ENCODE data around the gene CABS1.

Gene CABS1

GRCh38 chr4:70365479-70365878 is 30.7 kb downstream of the CABS1 start:
- POLR2A ChIA-PET, result no interaction called here
- TF ChIP-seq ELF4 (IDR thresholded peaks at IDR 0.05), result no peak
- no peak for TF ChIP-seq ZNF384 (IDR thresholded peaks at IDR 0.05)
- TF ChIP-seq HDGF (IDR thresholded peaks at IDR 0.05; ENCODE audit: borderline replicate concordance), result no peak
- no peak for TF ChIP-seq L3MBTL2 (conservative IDR thresholded peaks at IDR 0.05)
- no peak for TF ChIP-seq PKNOX1 (IDR thresholded peaks at IDR 0.05)
- no peak for TF ChIP-seq SUZ12 (IDR thresholded peaks at IDR 0.05)
- CTCF ChIA-PET, result no interaction called here
- no peak for DNase-seq (ENCODE audit: extremely low spot score)

- POLR2A ChIA-PET, result no interaction called here
Observed at GRCh38 chr4:70367813-70368212, 33.0 kb downstream of the CABS1 start.

DNA sequence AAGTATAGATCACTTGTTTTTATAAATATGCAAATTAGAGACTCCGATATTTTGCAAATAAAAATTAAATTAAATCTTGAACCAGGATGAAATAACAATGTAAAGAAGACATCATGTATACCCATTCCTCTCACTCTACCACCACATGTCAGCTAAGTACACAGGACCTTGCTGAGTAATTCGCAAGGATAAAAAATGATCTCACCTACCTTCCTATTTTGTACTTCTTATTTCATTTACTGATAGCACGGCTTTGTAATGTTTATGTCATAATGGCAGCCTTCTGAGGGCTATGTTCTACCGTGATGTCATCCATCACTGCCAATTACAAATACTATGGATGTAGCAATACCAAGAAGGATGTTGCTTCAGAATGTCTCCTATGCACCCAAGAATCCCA is 37.2 kb downstream of the CABS1 start:
- ChIA-PET CTCF (no interaction called here), POLR2A (no interaction called here)
- TF ChIP-seq SP1 (IDR thresholded peaks at IDR 0.05) (no peak), FOXA1 (IDR thresholded peaks at IDR 0.05) (no peak), ZNF384 (IDR thresholded peaks at IDR 0.05) (no peak), PKNOX1 (IDR thresholded peaks at IDR 0.05) (no peak), BHLHE40 (IDR thresholded peaks at IDR 0.05; ENCODE audit: borderline replicate concordance) (no peak), LEF1 (IDR thresholded peaks at IDR 0.05; ENCODE audit: borderline replicate concordance) (no peak), ELF4 (IDR thresholded peaks at IDR 0.05) (no peak), SUZ12 (IDR thresholded peaks at IDR 0.05) (no peak)
- DNase-seq (ENCODE audit: extremely low spot score), result no peak

More at GRCh38 chr4:70367813-70368212, 33.0 kb downstream of the CABS1 start:
- TF ChIP-seq BHLHE40 (IDR thresholded peaks at IDR 0.05; ENCODE audit: borderline replicate concordance) (no peak), ARNT (IDR thresholded peaks at IDR 0.05) (no peak), FOXA1 (IDR thresholded peaks at IDR 0.05) (no peak), LEF1 (IDR thresholded peaks at IDR 0.05; ENCODE audit: borderline replicate concordance) (no peak), L3MBTL2 (conservative IDR thresholded peaks at IDR 0.05) (no peak), FOXM1 (IDR thresholded peaks at IDR 0.05; ENCODE audit: borderline replicate concordance) (no peak), TARDBP (IDR thresholded peaks at IDR 0.05) (no peak), FOXK2 (IDR thresholded peaks at IDR 0.05) (no peak), ELF4 (IDR thresholded peaks at IDR 0.05) (no peak)
- CTCF ChIA-PET, result interaction anchor here (0.7 kb wide), 1 partner anchor 15 kb away, joined by 3 read pairs; the partner anchor contains the start of gene SMR3B
- DNase-seq (ENCODE audit: extremely low spot score), result no peak

- ChIA-PET POLR2A (no interaction called here), CTCF (no interaction called here)
- TF ChIP-seq FOXK2 (IDR thresholded peaks at IDR 0.05) (no peak), CTBP1 (IDR thresholded peaks at IDR 0.05; ENCODE audit: borderline replicate concordance) (no peak), FOXM1 (IDR thresholded peaks at IDR 0.05; ENCODE audit: borderline replicate concordance) (no peak)
- DNase-seq (ENCODE audit: extremely low spot score), result no peak
Observed at GRCh38 chr4:70372760-70373159, 38.0 kb downstream of the CABS1 start.

GRCh38 chr4:70380578-70380977 is 45.8 kb downstream of the CABS1 start:
- ChIA-PET POLR2A (no interaction called here), CTCF (no interaction called here)
- no peak for DNase-seq (ENCODE audit: extremely low spot score)
- TF ChIP-seq FOXM1 (IDR thresholded peaks at IDR 0.05; ENCODE audit: borderline replicate concordance) (no peak), NFRKB (IDR thresholded peaks at IDR 0.05) (no peak), HDGF (IDR thresholded peaks at IDR 0.05; ENCODE audit: borderline replicate concordance) (no peak), ARNT (IDR thresholded peaks at IDR 0.05) (no peak), FOXA1 (IDR thresholded peaks at IDR 0.05) (no peak), BHLHE40 (IDR thresholded peaks at IDR 0.05; ENCODE audit: borderline replicate concordance) (no peak), SUZ12 (IDR thresholded peaks at IDR 0.05) (no peak), FOXK2 (IDR thresholded peaks at IDR 0.05) (no peak), PKNOX1 (IDR thresholded peaks at IDR 0.05) (no peak), L3MBTL2 (conservative IDR thresholded peaks at IDR 0.05) (no peak), CTBP1 (IDR thresholded peaks at IDR 0.05; ENCODE audit: borderline replicate concordance) (no peak)

GRCh38 chr4:70382691-70383181 is 48.0 kb downstream of the CABS1 start, which contains the start of gene SMR3B:
Gene SMR3B, plus strand, starts transcription at chr4:70383131. Its CDS starts 1,380 bp downstream, at chr4:70384511.
- POLR2A ChIA-PET, result no interaction called here
- TF ChIP-seq BHLHE40 (IDR thresholded peaks at IDR 0.05; ENCODE audit: borderline replicate concordance) (no peak), SP1 (IDR thresholded peaks at IDR 0.05) (no peak), ARNT (IDR thresholded peaks at IDR 0.05) (no peak), FOXA1 (IDR thresholded peaks at IDR 0.05) (no peak), FOXM1 (IDR thresholded peaks at IDR 0.05; ENCODE audit: borderline replicate concordance) (no peak), CTBP1 (IDR thresholded peaks at IDR 0.05; ENCODE audit: borderline replicate concordance) (no peak), L3MBTL2 (conservative IDR thresholded peaks at IDR 0.05) (no peak), TARDBP (IDR thresholded peaks at IDR 0.05) (no peak), HDGF (IDR thresholded peaks at IDR 0.05; ENCODE audit: borderline replicate concordance) (no peak), LEF1 (IDR thresholded peaks at IDR 0.05; ENCODE audit: borderline replicate concordance) (no peak), ELF4 (IDR thresholded peaks at IDR 0.05) (no peak), NFRKB (IDR thresholded peaks at IDR 0.05) (no peak), FOXK2 (IDR thresholded peaks at IDR 0.05) (no peak), SUZ12 (IDR thresholded peaks at IDR 0.05) (no peak)
- CTCF ChIA-PET, result interaction anchor here (0.6 kb wide), 1 partner anchor 15 kb away, joined by 3 read pairs; no protein-coding TSS in a partner anchor
- no peak for DNase-seq (ENCODE audit: extremely low spot score)
